HG03095 (cell line): ENCODE measurements around the gene BCAR1.
"Not testable (repeated sequence)": the region's sequence is repeated elsewhere in the genome, so short reads cannot be mapped to it uniquely, and the experiment has no call there.

Experiments used
- ATAC-seq: cut with Tn5 transposase; IDR thresholded peaks from one replicate; pipeline ENCODE4 v1.9.1; 2021; ENCODE audit warnings: moderate library complexity; ENCODE audit not compliant: unreplicated experiment

Gene BCAR1

DNA sequence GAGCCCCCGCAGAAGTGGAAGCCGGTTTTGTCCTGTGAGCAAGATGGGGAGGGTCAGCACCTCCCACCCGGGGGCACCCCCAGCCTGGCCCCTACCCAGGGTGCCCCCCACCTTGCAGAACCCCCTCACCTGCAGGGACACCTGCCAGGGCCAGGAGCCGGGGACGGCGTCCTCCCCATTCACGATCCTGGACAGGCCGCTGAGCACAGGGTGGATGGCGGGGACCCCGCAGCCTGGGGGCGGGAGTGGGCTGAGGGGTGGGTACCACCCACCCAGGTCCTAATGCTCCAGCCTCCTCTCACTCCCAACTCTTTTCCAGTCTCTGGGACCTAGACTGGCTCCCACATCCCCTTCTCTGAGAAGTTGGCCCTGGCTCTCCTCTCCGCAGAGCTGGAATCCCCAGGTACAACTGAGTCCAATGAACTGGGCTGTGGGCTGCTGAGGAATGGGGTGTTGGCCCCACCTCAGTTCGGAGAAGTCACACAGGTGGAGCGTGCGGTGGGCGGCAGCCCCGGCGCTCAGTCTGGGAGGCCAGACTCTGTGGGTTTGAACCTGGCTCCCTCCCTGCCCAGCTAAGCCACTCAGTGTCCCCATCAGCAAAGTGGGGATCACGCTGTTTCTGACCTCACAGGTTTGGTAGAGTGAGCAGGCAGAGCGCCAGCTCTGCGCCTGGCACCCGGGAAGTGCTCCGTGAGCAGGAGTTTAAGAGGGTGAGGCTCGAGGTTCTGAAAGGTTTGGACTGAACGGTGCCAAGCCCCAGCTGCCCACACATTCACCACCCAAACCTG lies 45.3 kb downstream of the BCAR1 start:
- ATAC-seq = not testable (repeated sequence)

DNA sequence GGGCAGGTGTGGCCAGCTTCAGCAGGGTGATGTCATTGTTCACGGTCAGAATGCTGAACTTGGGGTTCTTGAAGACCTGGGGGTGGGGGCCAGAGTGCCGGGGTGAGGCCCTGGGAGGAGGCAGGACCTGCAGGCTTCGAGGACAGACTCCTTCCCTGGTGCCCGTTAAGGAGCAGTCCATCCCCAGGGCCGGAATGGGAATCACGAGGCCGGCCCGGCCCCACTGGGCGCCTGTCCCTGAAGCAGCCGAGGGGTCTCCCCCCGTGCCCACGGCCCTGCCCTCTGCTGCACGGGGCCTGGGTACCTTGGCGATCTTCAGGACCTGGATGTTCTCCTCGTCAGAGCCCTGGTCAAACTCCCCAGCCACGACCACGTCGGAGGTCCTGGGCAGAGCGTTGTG lies 46.0 kb downstream of the BCAR1 start:
- ATAC-seq = not testable (repeated sequence)

DNA sequence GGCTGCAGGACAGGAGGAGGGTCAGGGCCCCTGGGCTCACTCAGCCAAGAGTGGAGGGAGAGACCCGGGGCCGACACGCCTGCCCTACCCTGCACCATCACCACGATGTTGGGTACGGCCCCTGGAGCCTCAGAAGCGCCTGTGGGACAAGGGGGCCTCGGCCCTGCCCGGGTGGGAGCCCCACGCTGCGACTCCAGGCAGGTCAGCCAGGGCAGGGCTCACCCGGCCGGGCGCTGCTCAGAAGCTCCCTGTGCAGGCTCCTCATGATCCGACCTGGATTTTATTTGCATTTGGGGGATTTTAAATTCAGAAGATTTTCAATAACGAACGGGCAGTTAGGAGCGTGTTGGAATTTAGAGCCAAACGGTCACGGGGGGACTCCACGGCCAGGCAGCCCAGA lies 46.5 kb downstream of the BCAR1 start:
- ATAC-seq = not testable (repeated sequence)

DNA sequence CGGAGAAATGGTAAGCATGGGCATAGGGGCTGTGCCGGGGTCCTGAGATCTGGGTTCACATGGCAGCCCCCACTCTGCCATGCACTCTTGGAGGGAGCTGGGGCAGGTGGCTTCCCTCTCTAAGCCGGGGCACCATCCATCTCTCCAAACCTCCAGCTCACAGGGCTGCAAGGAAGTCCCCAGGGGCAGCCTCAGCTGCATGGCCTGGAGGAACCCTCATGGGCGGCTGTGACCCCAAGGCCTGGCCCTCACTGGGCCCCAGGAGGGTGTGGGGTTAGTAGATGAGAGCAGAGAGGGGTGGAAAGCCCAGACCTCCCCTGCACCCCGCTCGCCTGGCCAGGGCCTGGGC lies 47.0 kb downstream of the BCAR1 start:
- no peak for ATAC-seq

DNA sequence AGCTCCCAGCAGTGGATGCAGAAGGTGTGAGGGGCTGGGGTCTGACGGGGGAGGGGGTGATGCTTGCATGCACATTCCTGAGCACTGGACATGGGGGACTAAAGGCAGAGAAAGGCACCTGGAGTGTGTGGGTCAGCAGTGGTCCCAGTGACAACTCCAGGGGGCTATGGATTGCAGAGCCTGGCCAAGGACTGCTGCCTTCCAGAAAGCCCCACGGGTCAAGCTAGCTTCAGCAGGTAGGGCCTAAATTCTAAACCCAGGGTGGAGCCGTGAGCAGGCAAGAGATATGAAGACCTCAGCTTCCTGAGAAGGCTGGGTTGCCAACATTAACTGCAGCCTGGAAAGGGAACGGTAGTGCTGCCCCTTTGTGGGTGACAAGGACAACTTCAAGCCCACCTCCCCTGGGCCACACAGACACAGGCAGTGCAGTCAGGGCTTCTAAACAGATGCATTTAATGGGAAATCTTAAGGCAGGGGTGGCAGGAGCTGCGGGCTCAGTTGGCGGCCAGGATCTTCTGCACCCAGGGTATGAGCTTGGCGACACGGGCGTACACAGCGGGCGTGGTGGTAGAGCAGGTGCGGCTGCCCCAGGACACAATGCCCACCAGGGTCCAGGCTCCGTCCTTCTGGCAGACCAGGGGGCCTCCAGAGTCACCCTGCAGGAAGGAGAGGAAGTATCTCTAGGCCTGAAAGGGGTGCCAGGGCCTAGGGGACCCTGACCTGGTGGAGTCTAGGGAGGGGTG lies 47.6 kb downstream of the BCAR1 start:
- ATAC-seq = no peak

DNA sequence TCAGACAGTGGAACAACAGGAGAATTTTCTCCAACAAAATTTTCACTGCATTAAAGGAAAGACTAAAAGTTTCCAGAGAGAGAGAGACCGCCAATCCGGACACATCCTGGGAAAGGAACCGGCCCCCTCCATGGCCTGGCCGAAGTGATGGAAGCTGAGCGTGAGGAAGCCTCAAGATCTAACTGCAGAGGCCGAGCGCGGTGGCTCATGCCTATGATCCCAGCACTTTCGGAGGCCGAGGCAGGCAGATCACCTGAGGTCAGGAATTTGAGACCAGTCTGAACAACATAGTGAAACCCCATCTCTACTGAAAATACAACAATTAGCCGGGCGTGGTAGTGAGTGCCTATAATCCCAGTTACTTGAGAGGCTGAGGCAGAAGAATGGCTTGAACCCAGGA lies 48.3 kb downstream of the BCAR1 start:
- no peak for ATAC-seq

DNA sequence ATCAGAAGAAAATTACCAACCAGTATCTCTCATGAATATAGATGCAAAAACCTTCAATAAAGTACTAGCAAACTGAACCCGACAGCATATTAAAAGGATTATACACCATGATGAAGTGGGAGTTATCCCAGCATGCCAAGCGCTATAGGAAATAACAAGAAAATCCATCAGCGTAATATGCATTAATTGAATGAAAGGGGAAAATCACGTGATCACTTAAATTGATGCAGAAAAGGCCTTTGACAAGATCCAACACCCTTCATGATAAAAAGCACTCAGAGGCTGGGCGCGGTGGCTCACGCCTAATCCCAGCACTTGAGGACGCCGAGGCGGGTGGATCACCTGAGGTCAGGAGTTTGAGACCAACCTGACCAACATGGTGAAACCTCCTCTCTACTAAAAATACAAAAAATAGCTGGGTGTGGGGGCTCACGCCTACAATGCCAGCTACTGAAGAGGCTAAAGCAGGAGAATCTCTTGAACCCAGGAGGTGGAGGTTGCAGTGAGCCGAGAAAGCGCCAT lies 49.3 kb downstream of the BCAR1 start:
- ATAC-seq = no peak

DNA sequence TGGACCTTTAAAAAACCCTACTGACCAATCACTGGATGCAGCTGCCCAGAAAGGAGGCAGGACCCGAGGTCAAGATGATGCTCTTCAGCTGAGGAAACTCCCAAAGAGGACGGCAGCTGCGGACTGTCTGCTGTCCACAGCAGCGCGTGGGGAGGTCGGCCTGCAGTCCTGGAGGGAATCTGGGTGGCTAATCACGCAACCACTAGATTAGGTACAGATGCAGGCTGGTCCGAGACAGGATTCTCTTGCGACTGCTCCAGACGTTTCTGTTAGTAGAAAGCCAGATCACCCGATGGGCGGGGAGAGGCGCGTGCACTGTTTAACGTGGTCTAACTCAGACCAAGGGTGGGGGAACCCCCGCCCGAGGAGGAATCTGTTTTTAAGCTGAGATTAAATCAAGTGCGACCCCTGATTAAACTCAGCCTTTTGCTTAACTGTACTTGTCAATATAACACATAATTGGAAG lies 53.3 kb downstream of the BCAR1 start:
- no peak for ATAC-seq

DNA sequence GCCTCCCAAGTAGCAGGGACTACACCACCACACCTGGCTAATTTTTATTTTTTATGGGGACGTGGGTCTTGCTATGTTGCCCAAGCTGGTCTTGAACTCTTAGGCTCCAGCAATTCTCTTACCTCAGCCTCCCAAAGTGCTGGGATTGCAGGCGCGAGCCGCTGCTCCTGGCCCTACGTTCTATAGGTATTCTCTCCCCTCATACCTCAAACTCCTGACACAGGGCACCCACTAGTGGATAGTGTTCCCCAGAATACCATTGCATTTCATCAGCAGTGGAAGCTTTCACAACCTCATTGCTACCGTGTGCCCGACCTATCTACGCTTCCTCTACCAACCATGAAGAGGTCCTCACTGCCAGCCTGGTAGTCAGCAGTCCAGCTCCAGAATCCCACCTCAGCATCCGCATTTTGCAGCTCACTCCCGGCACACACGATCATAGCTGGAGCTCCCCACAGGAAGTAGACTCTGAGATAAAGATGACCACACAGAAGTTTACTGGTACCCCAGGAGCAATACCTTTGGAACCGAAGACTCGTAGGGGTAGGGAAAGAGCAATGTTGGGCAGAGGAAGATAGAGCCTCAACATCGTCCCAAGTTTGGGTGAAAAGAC lies 53.8 kb downstream of the BCAR1 start:
- ATAC-seq = no peak

DNA sequence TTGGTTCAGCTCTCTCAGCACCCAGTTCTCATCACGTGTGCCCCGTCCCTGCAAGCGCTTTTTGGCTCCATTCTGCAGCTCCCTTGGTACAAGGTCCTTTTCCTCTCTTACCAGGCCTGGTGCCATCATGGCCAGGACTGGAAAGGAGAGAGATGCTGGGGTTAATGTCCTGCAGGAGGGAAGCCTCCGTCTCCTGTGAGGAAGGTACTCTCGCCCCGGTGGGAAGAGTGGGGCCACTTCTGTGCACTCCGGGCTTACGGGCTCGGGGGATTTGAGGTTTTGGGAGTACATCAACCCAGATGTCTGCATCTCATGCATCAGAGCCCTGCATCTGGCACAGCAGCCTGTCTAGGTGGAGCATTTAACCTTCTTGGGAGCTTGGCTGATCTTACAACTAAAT lies 54.6 kb downstream of the BCAR1 start:
- ATAC-seq = no peak

DNA sequence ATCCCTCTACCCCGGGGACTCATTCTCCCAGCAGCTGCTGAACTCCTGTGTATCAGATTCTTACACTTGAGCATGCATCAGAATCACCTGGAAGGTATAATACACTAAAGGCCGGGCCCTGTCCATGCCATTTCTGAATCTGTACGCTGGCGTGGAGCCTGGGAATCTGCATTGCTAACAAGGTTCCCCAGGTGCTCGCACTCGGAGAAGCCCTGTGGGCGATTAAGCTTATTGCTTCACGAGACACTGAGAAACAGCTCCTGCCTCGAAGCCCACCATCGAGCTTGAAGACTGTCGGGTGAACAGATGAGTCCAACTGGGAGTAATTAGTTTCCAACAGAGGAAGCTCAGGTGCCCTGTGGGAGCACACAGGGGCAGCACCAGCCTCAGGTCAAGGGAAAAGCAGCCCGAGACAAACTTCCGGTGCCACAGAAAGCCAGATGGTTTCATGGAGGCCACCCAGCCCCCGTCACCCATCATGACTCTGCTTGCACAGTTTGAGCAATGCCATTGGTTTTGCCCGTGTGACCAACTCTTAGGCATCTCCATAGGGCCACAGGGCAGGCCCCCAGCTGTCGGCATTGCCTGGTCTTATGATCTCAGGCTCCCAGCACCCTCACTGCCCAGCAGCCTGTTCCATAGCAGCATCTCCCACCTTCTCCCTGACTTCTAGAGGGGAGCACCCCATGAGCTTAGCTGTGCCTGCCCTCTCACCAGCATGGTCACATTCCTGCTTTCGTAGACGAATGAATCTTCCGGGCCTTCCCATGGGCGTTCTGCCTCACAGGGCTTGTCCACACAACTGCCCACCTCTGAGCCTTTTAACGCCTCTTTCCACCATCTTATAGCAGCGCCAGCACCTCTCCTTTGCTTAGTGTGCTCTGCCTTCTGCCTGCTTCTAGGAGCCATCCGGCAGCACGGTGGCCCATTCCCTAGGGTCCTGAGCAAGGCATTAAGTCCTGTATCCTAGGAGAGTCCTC lies 55.3 kb downstream of the BCAR1 start:
- no peak for ATAC-seq

DNA sequence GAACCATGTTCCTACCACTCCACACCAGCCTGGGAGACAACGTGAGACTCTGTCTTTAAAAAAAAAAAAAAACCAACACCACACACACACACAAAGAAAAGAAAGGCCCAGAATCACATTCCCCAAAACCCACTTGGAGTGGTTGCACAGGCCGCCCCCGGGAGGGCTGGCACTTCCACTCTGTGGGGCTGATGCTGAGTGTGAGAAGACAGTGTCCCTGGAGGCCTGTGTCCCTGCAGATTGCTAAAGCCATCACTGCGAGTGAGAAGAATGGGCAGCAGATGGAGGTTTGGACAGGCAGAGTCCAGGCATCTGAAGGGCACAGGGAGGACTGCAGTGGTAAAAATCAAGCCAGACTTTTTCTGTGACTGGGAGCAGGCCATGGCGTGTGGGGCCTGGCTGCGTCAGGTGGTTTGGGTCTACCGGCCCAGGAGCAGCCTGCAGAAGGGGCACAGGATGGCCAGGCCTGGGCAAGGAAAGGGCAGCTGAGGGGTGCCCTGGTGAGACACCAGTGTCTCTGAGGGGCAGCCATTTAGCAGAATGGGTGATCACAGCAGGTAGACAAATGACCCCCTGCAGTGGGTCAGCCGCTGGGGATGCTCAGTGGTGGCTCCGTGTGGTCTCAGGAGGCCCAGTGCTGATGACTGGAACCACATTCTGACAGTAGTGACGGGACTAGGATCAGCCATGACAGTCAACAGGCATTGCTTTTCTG lies 57.5 kb downstream of the BCAR1 start:
- no peak for ATAC-seq

DNA sequence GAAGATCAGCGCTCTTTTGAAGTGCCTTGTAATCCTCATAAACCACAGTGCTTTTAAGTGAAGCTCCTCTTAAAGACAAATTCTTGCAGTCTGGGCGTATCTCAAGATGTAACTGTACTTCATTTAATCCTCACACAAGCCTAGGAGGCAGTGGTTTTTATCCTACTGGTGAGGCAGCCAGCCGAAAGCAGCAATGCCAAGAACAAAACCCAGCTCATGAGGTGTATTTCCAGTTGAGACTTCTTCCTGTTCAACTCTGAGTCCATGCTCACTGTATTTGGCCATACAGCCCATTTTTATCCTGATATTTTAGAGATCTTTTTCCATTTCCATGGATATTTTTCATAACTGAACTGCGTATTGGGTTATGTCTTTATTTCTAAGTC lies 58.2 kb downstream of the BCAR1 start:
- ATAC-seq = no peak

DNA sequence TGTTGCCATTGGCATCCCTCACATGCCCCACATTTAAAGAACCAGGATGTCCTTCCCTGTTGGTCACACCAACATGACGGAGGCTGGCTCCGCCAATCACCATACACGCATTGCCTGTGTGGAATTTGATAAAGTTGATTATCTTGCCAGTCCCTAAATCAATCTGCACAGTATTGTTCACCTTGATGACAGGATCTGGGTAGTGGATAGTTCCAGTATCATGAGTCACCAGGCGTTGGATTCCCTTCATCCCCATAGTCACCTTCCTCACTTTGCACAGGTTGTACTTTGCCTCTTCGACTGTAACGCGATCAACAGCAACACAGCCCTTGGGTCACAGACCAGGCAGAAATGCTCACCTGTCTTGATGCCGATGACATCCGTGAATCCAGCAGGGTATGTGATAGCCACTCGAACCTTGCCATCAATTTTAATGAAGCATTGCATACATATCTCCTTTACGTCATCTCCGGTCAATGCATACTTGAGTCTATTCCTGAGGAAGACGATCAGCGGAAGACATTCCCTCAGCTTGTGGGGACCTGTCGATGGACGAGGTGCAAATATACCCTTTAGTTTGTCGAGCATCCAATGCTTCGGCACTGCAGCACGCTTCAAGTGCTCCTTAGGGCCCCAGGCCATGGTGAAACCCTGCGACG lies 58.7 kb downstream of the BCAR1 start:
- no peak for ATAC-seq

DNA sequence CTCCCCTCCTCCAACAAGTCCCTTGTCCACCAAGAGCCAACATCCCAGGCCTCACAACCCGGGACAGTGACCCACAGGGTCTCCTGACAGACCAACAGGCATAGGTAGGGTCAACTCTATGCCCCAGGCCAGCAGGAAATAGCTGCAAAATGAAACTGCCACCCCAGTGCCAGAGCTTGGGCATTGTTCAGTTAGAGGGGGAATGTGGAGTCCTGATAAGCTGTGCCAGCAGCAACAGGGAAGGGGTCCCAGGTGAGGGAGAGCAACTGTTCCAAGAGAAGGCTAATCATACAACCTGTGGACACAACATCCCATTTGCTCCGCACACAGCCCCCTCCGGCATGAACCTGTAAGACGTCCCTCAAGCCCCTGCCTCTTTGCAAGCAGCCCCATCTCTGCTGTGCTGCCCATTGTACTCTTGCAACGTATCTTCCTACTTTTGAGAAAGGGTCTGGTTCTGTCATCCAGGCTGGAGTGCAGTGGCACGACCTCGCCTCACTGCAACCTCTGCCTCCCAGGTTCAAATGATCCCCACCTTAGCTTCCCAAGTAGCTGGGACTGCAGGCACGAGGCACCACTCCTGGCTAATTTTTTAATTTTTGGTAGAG lies 61.7 kb downstream of the BCAR1 start:
- no peak for ATAC-seq

DNA sequence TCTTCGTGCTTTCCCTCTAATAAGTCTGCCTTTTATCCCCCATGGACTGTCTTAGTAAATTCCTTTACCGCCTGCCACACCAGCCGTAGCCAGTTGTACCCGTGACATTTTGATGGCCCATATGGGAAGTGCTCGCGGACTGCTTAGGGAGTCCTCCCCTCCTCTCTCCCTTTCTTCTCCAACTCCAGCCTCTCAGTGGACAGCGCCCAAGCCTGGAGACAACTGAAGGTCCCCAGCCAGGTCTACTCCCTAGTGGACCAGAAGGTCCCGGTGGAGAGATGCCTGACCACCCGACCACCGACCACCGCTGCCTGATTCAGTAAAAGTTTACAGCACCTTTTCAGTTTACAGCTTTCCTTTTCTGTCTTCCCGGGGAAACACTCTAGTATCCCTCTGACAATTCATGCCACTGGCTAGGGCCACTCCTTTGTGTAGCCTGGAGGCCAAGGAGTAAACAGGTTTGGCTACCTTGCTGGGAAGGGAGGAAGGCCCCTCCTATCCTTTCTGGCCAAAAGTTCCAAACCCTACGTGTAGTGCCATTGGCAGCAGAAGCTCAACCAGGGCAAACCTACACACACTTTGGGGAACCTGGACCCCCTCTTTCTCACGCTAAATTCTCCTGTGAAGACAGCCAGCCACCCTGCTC lies 62.5 kb downstream of the BCAR1 start:
- no peak for ATAC-seq

DNA sequence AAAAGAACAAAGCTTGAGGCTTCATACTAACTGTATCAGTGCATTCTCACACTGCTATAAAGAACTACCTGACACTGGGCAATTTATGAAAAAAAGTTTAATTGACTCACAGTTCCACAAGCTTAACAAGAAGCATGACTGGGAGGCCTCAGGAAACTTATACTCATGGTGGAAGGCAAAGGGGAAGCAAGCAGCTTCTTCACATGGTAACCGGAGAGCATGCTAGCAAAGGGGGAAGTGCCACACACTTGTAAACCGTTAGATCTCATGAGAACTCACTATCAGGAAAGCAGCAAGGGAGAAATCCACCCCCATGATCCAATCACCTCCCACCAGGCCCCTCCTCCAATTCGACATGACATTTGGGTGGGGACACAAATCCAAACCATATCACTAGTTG lies 69.8 kb downstream of the BCAR1 start:
- no peak for ATAC-seq

DNA sequence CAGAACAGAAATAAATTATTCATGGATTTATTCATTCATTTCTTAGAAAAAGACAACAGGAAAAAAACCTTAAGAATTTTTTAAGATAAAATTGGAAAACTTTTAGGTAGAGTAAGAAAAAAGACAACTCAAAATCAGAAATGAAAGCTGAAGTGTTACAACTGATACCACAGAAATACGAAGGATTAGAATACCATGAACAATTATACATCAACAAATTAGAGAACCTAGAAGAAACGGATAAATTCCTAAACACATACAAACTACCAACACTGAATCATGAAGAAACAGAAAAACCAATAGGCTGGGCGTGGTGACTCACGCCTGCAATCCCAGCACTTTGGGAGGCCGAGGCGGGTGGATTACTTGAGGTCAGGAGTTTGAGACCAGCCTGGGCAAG lies 72.2 kb downstream of the BCAR1 start:
- ATAC-seq = no peak
